HG03442 (cell line): ENCODE data around the gene ZBTB39.

Source experiments
- ATAC-seq: cut with Tn5 transposase; IDR thresholded peaks from one replicate; pipeline ENCODE4 v1.9.1; 2021; ENCODE audit warnings: mild to moderate bottlenecking, moderate library complexity; ENCODE audit not compliant: unreplicated experiment

The ZBTB39 gene

DNA sequence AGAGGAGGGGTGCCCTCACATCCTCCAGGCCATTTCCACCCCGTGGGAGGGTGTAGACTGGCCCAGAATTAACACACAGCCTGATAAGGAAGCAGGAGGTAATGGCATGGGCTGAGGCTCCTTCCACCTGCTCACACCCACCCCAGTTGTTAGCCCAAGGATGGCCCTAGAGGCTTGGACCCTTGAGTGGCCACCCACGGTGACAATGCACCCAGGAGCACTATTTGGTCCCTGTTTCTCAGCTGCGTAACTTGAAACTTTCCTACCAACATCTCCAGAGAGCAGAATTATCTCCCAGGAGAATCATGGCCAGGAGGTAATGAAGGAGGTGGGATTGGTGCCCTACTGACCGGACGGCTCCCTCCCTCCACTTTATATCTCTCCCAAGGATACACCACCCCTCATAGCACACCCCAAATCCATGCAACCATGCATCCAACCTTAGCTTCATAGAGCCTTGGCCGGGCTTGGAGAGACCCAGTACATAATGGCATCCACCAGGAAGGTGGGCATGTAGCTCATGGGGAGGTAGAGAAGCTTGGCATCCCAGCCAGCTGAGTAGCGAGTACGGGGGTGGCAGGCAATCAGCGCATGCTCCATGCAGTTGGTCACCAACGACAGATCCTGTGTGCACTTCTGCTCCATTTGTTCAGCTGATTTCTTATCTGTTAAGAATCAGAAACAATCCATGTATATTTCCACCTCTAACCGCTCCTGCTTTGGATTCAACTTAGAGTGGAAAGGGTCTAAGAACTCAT is 54.6 kb downstream of the ZBTB39 start:
- ATAC-seq: no peak

DNA sequence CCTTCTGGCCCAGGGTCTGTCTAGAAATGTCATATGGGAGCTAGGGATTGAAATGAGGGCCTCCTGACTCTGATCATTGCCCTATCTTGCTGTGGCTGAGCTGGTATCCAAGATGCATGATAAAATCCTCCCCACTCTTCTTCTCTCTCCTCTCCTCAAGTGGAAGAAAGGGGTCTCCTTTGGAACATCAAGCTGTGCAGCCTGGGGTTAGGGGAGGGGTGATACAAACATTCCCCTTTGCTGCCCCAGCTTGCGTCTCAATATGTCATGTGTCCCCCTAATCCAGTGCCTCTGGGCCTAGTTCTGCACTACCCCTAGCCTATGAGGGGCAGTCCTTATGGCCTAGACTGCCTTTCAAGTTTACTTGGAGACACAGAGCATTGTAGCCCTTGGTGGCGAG is 57.5 kb downstream of the ZBTB39 start:
- no peak for ATAC-seq
